NCI-H2227 treated with DMSO at 0.1 percent for 48 hours (cell line): Measurements from ENCODE around the gene TOM1L2.

ENCODE experiments used
- DNase-seq: peaks from one replicate; lab custom pipeline; 2025; lab: John Stamatoyannopoulos, UW

TOM1L2 gene

DNA sequence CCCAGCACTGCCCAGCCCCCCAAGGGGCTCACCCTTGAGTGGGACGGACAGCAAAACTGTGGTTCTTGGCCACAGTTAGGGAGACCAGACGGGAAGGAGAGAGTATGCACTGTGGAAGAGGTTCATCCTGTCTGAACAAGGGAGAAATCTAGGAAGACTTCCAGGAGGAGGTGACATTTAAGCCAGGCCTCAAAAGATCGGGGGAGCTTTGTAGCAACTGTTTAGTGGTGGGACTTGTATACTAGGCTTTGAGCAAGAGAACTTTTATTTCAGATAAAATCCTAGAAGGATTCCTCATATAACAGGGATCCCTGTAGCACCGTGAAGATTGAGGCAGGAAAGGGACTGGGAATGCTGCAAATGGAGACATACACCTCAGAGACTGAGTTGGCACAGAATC, 166.2 kb downstream of the TOM1L2 start:
- no peak for DNase-seq

GRCh38 chr17:17805575-17805974, 166.6 kb downstream of the TOM1L2 start:
- no peak for DNase-seq

GRCh38 chr17:17804007-17804406, 168.2 kb downstream of the TOM1L2 start:
- DNase-seq: no peak

DNA sequence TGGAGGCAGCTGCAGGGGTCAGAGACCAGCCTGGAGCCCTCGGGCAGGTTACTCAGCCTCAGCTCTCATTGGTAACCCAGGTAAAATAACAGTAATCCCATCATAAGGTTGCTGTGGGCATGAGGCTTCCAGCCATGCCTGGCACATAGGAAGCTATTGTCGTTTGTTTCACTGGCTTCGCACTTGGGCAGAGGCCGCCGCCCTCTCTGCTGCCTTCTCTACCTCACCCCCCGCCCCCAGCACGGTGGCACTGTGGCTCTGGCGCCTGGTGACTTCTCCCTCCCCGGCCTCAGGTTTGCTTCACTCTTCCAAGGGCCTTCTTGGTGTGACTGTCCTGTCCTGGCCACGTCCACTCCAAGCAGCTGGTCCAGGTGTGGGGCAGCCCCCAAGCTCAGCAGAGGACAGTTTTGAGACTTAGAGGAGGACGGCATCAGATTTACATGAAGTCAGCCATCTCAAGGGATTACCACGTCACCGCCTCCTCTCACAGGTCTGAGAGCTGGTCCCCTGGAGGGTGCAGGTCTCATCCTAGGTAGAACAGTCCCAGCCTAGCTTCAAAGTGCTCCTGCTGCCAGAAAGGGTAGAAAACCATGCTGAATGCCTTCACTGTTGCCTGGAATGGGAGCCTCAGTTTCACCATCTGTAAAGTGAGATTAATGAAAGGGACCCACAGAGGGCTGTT, 170.3 kb downstream of the TOM1L2 start:
- no peak for DNase-seq

GRCh38 chr17:17800504-17801021, 171.6 kb downstream of the TOM1L2 start:
- no peak for DNase-seq

- no peak for DNase-seq
Observed at GRCh38 chr17:17798573-17799255, 173.5 kb downstream of the TOM1L2 start.

- DNase-seq: no peak
Observed at GRCh38 chr17:17798010-17798556, 174.1 kb downstream of the TOM1L2 start.

- DNase-seq: no peak
Observed at GRCh38 chr17:17797119-17797809, 174.9 kb downstream of the TOM1L2 start.

DNA sequence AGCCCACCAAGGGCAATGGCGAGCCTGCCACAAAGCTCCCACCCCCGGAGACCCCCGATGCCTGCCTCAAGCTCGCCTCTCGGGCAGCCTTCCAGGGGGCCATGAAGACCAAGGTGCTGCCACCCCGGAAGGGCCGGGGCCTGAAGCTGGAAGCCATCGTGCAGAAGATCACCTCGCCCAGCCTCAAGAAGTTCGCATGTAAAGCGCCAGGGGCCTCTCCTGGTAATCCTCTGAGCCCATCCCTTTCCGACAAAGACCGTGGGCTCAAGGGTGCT, 175.5 kb downstream of the TOM1L2 start:
- DNase-seq: no peak

DNA sequence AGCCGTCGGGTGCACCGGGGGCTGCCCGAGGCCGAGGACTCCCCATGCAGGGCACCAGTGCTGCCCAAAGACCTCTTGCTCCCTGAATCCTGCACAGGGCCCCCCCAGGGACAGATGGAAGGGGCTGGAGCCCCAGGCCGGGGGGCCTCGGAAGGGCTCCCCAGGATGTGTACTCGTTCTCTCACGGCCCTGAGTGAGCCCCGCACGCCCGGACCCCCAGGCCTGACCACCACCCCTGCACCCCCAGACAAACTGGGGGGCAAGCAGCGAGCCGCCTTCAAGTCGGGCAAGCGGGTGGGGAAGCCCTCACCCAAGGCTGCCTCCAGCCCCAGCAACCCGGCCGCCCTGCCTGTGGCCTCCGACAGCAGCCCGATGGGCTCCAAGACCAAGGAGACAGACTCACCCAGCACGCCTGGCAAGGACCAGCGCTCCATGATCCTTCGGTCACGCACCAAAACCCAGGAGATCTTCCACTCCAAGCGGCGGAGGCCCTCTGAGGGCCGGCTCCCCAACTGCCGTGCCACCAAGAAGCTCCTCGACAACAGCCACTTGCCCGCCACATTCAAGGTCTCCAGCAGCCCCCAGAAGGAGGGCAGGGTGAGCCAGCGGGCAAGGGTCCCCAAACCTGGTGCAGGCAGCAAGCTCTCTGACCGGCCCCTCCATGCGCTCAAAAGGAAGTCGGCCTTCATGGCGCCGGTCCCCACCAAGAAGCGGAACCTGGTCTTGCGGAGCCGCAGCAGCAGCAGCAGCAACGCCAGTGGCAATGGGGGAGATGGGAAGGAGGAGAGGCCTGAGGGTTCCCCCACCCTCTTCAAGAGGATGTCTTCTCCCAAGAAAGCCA, 176.0 kb downstream of the TOM1L2 start:
- no peak for DNase-seq

DNA sequence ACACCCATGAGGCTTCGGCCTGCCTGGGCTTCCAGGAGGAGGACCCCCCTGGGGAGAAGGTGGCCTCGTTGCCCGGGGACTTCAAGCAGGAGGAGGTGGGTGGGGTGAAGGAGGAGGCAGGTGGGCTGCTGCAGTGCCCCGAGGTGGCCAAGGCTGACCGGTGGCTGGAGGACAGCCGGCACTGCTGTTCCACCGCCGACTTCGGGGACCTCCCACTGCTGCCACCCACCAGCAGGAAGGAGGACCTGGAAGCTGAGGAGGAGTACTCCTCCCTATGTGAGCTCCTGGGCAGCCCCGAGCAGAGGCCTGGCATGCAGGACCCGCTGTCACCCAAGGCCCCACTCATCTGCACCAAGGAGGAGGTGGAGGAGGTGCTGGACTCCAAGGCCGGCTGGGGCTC, 176.9 kb downstream of the TOM1L2 start:
- no peak for DNase-seq

DNA sequence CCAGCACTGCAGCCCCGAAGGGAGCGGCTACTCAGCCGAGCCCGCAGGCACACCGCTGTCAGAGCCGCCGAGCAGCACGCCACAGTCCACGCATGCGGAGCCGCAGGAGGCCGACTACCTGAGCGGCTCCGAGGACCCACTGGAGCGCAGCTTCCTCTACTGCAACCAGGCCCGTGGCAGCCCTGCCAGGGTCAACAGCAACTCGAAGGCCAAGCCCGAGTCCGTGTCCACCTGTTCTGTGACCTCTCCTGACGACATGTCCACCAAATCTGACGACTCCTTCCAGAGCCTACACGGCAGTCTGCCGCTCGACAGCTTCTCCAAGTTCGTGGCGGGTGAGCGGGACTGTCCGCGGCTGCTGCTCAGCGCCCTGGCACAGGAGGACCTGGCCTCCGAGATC, 177.8 kb downstream of the TOM1L2 start:
- no peak for DNase-seq
